Right atrium auricular region (tissue), 2 donors: ENCODE data around the gene CCSER2. TPM values are rescaled to one million over a fixed set of nuclear protein-coding genes. Genes with fewer than 3 reads are reported as not detected.

Experiments used
- DNase-seq: peaks from one replicate; pipeline ENCODE4 v3.0.0-alpha.2; 2019; ENCODE audit warnings: low spot score
- H3K27ac ChIP-seq, 2 donors: fragments of 200-600 bp; sonication (generic); 1 replicate in 1 of 2; 2 replicates in 1 of 2; pipeline ENCODE4 v1.5.1; 2016 to 2019
- H3K27me3 ChIP-seq, 2 donors: fragments of 200-600 bp; sonication (generic); one replicate each; pipeline versions ENCODE4 v1.5.1 to v1.6.0; 2017 to 2019
- H3K36me3 ChIP-seq: fragments of 200-600 bp; sonication (generic); one replicate; pipeline ENCODE4 v1.5.1; 2016
- H3K4me1 ChIP-seq, 2 donors: fragments of 200-600 bp; sonication (generic); one replicate each; pipeline versions ENCODE4 v1.5.1 to v1.6.0; 2017 to 2019
- H3K4me3 ChIP-seq, 2 donors: fragments of 200-600 bp; sonication (generic); 1 replicate in 1 of 2; 2 replicates in 1 of 2; pipeline ENCODE4 v1.5.1; 2017 to 2019; ENCODE audit warnings: mild to moderate bottlenecking in 1 of 2, moderate library complexity in 1 of 2
- H3K9me3 ChIP-seq, 2 donors: fragments of 200-600 bp; sonication (generic); one replicate each; pipeline ENCODE4 v1.5.1; 2019
- total RNA-seq, 2 donors: library from RNA; depleted of rRNA; stranded (reverse); fragments of >200 nt; gene quantifications; one replicate each; pipeline ENCODE4 v1.1.0, GENCODE V29; 2016
- TF ChIP-seq, protein P1 (sequence below), 2 donors: fragments of 200-600 bp; sonication (generic); IDR thresholded peaks; one replicate each; pipeline ENCODE4 v1.5.1; 2019; ENCODE audit warnings: antibody characterized with exemption in 2 of 2

Gene CCSER2
- total RNA-seq, 2 donors from 2014 or later, result 77.1 to 91.6 TPM

DNA sequence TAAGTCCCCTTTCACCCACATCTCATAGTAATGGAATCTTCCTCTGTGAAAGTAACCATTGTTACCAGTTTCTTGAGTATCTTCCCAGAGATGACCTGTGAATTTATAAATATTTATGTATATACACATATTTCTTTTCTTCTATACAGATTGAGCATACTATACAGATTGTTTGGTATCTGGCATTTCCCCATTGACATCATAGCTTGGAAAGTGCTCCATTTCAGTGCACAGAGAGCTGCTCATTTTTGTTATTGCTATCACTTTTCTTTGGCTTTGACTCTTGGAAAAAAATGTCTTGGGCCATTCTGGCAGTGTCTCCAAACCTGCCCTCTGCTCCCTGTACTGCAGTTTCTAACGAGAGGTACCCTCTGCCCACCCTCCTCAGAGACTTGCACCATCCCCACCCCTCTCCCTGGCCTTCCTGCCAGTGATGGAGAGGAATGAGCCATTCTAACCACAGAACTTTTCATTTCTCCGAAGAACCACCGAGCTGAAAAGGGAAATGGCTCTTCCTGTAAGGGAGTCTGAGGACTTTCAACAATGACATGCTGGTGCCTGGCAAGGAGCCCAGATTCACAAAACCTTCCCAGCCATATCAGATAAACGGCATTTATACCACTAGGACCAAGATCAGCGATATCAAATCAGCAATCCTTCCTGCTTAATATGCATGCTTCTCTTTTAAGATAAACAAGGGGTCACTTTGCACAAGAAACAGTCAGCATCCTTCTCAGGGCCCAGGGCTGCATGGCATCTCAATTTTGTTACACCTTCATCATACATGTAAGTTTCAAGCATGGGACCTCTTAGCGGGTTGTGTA lies 19.7 kb upstream of the CCSER2 start:
- DNase-seq, result no peak
- H3K9me3 ChIP-seq, result no peaks in the 10 kb centered on the region

DNA sequence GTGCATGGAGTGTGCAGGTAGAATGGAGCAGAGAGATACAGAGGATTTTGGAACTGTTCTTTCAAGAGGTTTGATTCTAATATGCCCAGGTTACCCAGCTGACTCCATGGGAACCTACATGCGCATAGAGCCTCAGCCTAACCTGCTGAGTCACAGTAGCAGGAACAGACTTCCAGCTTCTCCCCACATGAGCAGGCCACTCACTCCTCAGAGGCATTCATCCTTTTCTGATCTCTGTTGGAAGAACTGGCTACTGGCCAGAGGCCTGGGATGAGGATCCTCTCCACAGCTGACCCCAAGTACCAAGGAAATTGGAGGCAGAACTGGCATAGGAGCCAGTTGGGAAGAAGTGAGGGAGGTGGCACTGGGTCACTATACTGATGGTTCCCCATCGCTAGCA lies 17.9 kb upstream of the CCSER2 start:
- H3K36me3 ChIP-seq, result no peaks in the 10 kb centered on the region
- peaks cover 0 to 5% of the 10 kb centered on the region in 2 donors for H3K4me1 ChIP-seq
- TF ChIP-seq, protein P1, sequence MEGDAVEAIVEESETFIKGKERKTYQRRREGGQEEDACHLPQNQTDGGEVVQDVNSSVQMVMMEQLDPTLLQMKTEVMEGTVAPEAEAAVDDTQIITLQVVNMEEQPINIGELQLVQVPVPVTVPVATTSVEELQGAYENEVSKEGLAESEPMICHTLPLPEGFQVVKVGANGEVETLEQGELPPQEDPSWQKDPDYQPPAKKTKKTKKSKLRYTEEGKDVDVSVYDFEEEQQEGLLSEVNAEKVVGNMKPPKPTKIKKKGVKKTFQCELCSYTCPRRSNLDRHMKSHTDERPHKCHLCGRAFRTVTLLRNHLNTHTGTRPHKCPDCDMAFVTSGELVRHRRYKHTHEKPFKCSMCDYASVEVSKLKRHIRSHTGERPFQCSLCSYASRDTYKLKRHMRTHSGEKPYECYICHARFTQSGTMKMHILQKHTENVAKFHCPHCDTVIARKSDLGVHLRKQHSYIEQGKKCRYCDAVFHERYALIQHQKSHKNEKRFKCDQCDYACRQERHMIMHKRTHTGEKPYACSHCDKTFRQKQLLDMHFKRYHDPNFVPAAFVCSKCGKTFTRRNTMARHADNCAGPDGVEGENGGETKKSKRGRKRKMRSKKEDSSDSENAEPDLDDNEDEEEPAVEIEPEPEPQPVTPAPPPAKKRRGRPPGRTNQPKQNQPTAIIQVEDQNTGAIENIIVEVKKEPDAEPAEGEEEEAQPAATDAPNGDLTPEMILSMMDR (IDR thresholded peaks at IDR 0.05), result no peak
- H3K27ac ChIP-seq, result no peak overlapping the region
- no peaks in the 10 kb centered on the region for H3K27me3 ChIP-seq
- no peak overlapping the region for H3K4me3 ChIP-seq
- no peak for DNase-seq
- H3K9me3 ChIP-seq, result no peaks in the 10 kb centered on the region

More for the DNA sequence above, 19.7 kb upstream of the CCSER2 start:
- Histone ChIP-seq H3K27ac (peak overlapping the region in 1 of 2 donors; percentile 29), H3K36me3 (no peaks in the 10 kb centered on the region), H3K4me1 (peaks cover 0 to 5% of the 10 kb centered on the region in 2 donors), H3K4me3 (no peak overlapping the region), H3K27me3 (no peaks in the 10 kb centered on the region)
- TF ChIP-seq, protein P1 (IDR thresholded peaks at IDR 0.05), result no peak

DNA sequence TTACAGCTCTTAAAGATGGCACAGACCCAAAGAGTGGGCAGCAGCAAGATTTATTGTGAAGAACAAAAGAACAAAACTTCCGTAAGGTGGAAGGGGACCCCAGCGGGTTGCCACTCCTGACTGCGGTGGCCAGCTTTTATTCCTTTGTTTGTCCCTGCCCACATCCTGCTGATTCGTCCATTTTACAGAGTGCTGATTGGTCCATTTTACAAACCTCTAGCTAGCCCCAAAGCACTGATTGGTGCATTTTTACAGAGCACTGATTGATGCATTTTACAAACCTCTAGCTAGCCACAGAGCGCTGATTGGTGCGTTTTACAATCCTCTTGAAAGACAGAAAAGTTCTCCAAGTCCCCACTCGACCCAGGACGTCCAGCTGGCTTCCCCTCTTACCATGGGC lies 16.8 kb upstream of the CCSER2 start:
- H3K36me3 ChIP-seq, result no peaks in the 10 kb centered on the region
- H3K4me3 ChIP-seq, result no peak overlapping the region
- H3K27me3 ChIP-seq, result no peaks in the 10 kb centered on the region
- TF ChIP-seq, protein P1 (IDR thresholded peaks at IDR 0.05), result no peak
- H3K27ac ChIP-seq, result no peak overlapping the region
- no peaks in the 10 kb centered on the region for H3K9me3 ChIP-seq
- H3K4me1 ChIP-seq, result peaks cover 0 to 5% of the 10 kb centered on the region in 2 donors
- DNase-seq, result no peak

DNA sequence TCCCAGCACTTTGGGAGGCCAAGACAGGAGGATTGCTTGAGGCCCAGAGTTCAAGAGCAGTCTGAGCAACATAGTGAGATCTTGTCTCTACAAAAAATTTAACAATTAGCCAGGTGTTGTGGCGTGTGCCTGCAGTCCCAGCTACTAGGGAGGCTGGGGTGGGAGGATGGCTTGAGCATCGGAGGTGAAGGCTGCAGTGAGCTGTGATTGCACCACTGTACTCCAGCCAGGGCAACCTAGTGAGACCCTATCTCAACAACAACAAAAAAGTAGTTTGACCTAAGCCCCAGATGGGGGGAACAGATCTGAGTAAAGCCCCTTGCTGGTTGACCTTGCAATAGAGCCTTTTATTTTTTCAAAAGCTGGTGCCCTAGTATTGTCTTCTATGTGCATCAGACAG lies 15.6 kb upstream of the CCSER2 start:
- no peak overlapping the region for H3K4me3 ChIP-seq
- no peaks in the 10 kb centered on the region for H3K27me3 ChIP-seq
- DNase-seq, result no peak
- H3K9me3 ChIP-seq, result no peaks in the 10 kb centered on the region
- no peak overlapping the region for H3K27ac ChIP-seq
- no peaks in the 10 kb centered on the region for H3K36me3 ChIP-seq
- TF ChIP-seq, protein P1 (IDR thresholded peaks at IDR 0.05), result no peak
- H3K4me1 ChIP-seq, result peaks cover 0 to 5% of the 10 kb centered on the region in 2 donors

DNA sequence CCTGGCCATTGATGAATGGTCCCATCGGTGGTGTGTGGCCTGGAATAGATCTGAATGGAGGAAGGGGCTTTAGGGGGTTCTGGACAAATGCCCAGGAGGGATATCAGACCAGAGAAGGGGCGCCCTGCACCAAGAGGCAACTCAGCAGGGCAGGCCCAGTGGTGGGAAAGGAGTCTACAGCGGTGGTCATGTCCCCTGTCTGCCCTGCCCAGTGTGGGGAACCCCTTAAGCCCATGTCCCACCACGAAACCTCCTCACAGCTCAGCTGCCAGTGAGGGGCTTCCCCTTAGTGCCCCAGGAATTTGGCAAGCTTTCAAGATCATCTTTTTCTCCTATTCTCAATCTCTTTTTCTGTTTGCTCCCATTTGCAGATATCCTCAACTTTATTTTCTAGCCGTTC lies 14.1 kb upstream of the CCSER2 start:
- H3K27ac ChIP-seq, result no peak overlapping the region
- H3K4me3 ChIP-seq, result no peak overlapping the region
- DNase-seq, result no peak
- H3K4me1 ChIP-seq, result peaks cover 0 to under 1% of the 10 kb centered on the region in 2 donors
- H3K9me3 ChIP-seq, result no peaks in the 10 kb centered on the region
- H3K27me3 ChIP-seq, result no peaks in the 10 kb centered on the region
- TF ChIP-seq, protein P1 (IDR thresholded peaks at IDR 0.05), result no peak
- no peaks in the 10 kb centered on the region for H3K36me3 ChIP-seq
